HG03442 (cell line): ENCODE measurements around the gene ATP5ME.
"Not testable (repeated sequence)": the region's sequence is repeated elsewhere in the genome, so short reads cannot be mapped to it uniquely, and the experiment has no call there.

ENCODE experiments used
- ATAC-seq: cut with Tn5 transposase; IDR thresholded peaks from one replicate; pipeline ENCODE4 v1.9.1; 2021; ENCODE audit warnings: mild to moderate bottlenecking, moderate library complexity; ENCODE audit not compliant: unreplicated experiment

ATP5ME gene

GRCh38 chr4:674172-675035 is at the start of gene ATP5ME, which contains the start of gene MYL5:
Gene ATP5ME (minus strand): TSS chr4:674276. CDS start chr4:674247, 29 bp downstream.
Gene MYL5 (plus strand): TSS chr4:674542. CDS start chr4:678027, 3,485 bp downstream.
- ATAC-seq = peak; percentile 73

- ATAC-seq = no peak
These were observed 48.8 kb upstream of the ATP5ME start for GRCh38 chr4:722851-723360.

GRCh38 chr4:722169-722725 is 48.2 kb upstream of the ATP5ME start:
- no peak for ATAC-seq

GRCh38 chr4:721261-722168 is 47.4 kb upstream of the ATP5ME start:
- ATAC-seq = no peak

GRCh38 chr4:720111-720860 is 46.2 kb upstream of the ATP5ME start:
- no peak for ATAC-seq

GRCh38 chr4:718460-718859 is 44.4 kb upstream of the ATP5ME start:
- no peak for ATAC-seq

- no peak for ATAC-seq
These were observed 43.7 kb upstream of the ATP5ME start for GRCh38 chr4:717601-718320.

GRCh38 chr4:714087-714486 is 40.0 kb upstream of the ATP5ME start:
- ATAC-seq = no peak

- no peak for ATAC-seq
These were observed 39.0 kb upstream of the ATP5ME start for GRCh38 chr4:712916-713632.

- ATAC-seq = no peak
These were observed 38.0 kb upstream of the ATP5ME start for GRCh38 chr4:712093-712492.

GRCh38 chr4:710916-711315 is 36.8 kb upstream of the ATP5ME start:
- no peak for ATAC-seq

- ATAC-seq = no peak
These were observed 36.0 kb upstream of the ATP5ME start for GRCh38 chr4:710116-710515.

GRCh38 chr4:709348-709747 is 35.3 kb upstream of the ATP5ME start:
- ATAC-seq = no peak

GRCh38 chr4:708631-708933 is 34.5 kb upstream of the ATP5ME start:
- no peak for ATAC-seq

GRCh38 chr4:707929-708630 is 34.0 kb upstream of the ATP5ME start:
- ATAC-seq = no peak

GRCh38 chr4:706834-707598 is 32.9 kb upstream of the ATP5ME start:
- ATAC-seq = no peak

- ATAC-seq = not testable (repeated sequence)
These were observed 32.1 kb upstream of the ATP5ME start for GRCh38 chr4:706083-706633.
